Activated CD8-positive, alpha-beta T cell treated with anti-CD3 and anti-CD28 coated beads, Interleukin-2, amount 10 ng/mL, durations not matched to agents 7 days and 5 days (primary cell): ENCODE measurements around the gene DHX29. TPM values are rescaled to one million over a fixed set of nuclear protein-coding genes. Genes with fewer than 3 reads are reported as not detected.

Experiments
- ATAC-seq: fragments of 150-1000 bp; cut with Tn5 transposase; one replicate; pipeline ENCODE4 v1.10.0; 2021; ENCODE audit warnings: moderate library complexity
- CTCF ChIA-PET: fragments of 350-600 bp; sonication (Branson Sonifier 250); formaldehyde crosslinking; loops from one replicate; lab custom pipeline; 2021; ENCODE audit warnings: antibody characterized with exemption; lab: Charles Lee
- POLR2A ChIA-PET: fragments of 350-600 bp; sonication (Branson Sonifier 250); formaldehyde crosslinking; loops from one replicate; lab custom pipeline; 2021; ENCODE audit warnings: antibody characterized with exemption; lab: Charles Lee
- DNase-seq: peaks from one replicate; pipeline ENCODE4 v3.0.0-alpha.2; 2020
- H3K27ac Mint-ChIP-seq: one replicate; pipeline ENCODE4 v1.8.0; 2021; ENCODE audit warnings: mild to moderate bottlenecking, mixed read lengths
- H3K27me3 Mint-ChIP-seq: one replicate; pipeline ENCODE4 v1.8.0; 2021; ENCODE audit warnings: low read depth, mixed read lengths
- H3K36me3 Mint-ChIP-seq: one replicate; pipeline ENCODE4 v1.8.0; 2021; ENCODE audit warnings: low read depth, mixed read lengths
- H3K4me1 Mint-ChIP-seq: one replicate; pipeline ENCODE4 v1.8.0; 2021; ENCODE audit warnings: low read depth, mixed read lengths
- H3K4me3 Mint-ChIP-seq: one replicate; pipeline ENCODE4 v1.8.0; 2021; ENCODE audit warnings: mild to moderate bottlenecking, mixed read lengths
- H3K9me3 Mint-ChIP-seq: one replicate; pipeline ENCODE4 v1.8.0; 2022; ENCODE audit warnings: mixed read lengths; ENCODE audit not compliant: insufficient read depth
- total RNA-seq, 2 experiments: library from RNA; stranded (reverse); gene quantifications; one replicate each; pipeline ENCODE4 v1.2.3, GENCODE V29; 2021

Gene DHX29, protein sequence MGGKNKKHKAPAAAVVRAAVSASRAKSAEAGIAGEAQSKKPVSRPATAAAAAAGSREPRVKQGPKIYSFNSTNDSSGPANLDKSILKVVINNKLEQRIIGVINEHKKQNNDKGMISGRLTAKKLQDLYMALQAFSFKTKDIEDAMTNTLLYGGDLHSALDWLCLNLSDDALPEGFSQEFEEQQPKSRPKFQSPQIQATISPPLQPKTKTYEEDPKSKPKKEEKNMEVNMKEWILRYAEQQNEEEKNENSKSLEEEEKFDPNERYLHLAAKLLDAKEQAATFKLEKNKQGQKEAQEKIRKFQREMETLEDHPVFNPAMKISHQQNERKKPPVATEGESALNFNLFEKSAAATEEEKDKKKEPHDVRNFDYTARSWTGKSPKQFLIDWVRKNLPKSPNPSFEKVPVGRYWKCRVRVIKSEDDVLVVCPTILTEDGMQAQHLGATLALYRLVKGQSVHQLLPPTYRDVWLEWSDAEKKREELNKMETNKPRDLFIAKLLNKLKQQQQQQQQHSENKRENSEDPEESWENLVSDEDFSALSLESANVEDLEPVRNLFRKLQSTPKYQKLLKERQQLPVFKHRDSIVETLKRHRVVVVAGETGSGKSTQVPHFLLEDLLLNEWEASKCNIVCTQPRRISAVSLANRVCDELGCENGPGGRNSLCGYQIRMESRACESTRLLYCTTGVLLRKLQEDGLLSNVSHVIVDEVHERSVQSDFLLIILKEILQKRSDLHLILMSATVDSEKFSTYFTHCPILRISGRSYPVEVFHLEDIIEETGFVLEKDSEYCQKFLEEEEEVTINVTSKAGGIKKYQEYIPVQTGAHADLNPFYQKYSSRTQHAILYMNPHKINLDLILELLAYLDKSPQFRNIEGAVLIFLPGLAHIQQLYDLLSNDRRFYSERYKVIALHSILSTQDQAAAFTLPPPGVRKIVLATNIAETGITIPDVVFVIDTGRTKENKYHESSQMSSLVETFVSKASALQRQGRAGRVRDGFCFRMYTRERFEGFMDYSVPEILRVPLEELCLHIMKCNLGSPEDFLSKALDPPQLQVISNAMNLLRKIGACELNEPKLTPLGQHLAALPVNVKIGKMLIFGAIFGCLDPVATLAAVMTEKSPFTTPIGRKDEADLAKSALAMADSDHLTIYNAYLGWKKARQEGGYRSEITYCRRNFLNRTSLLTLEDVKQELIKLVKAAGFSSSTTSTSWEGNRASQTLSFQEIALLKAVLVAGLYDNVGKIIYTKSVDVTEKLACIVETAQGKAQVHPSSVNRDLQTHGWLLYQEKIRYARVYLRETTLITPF (N-terminal part only)
- 10 to 100 TPM; 16.7 to 19.9 TPM for total RNA-seq

GRCh38 chr5:55307383-55308253 lies at the start of gene DHX29, which contains the start of gene MTREX:
Gene DHX29 (minus strand): TSS chr5:55307694. CDS start chr5:55307573, 121 bp downstream.
Gene MTREX (plus strand): TSS chr5:55307989. CDS start chr5:55308014, 25 bp downstream.
- H3K27ac Mint-ChIP-seq: no peak within 1 kb of the TSS
- ATAC-seq: peak; percentile 98
- H3K9me3 Mint-ChIP-seq: peaks cover 4% of the 10 kb centered on the region
- POLR2A ChIA-PET: interaction anchor here (0.6 to 2.4 kb wide), 13 partner anchors 9 to 1624 kb away, joined by 3 to 9 read pairs (median 5); partner anchors contain the start of gene PLPP1
- peaks cover 24% of the 10 kb centered on the region for H3K36me3 Mint-ChIP-seq
- H3K27me3 Mint-ChIP-seq: no peaks in the 10 kb centered on the region
- CTCF ChIA-PET: interaction anchor here (0.8 to 2.7 kb wide), 11 partner anchors 11 to 394 kb away, joined by 3 to 9 read pairs (median 4); no protein-coding TSS in a partner anchor
- peak; percentile 93 for DNase-seq
- peaks cover 23% of the 10 kb centered on the region for H3K4me1 Mint-ChIP-seq
- no peak within 1 kb of the TSS for H3K4me3 Mint-ChIP-seq

DNA sequence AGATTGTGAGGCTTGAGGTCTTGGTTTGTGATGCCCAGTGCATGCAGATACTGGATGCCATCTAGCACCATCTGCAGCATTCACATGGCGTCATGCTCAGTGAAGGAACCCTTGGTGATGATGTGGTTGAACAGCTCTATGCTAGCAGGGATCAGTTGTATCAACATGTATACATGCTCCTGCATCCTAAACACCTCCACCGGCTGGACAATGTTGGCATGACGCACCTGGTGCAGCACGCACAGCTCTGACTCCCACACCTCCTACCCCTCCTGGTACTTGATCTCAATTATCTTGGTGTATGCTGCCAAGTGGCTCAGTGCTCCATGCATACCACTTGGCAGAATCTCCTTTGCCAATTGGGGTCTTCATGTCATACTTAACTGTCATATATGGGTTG lies 49.4 kb upstream of the DHX29 start:
- DNase-seq (no peak), ATAC-seq (peak; percentile 11)
- CTCF ChIA-PET: interaction anchor here (1.5 kb wide), 1 partner anchor 12 kb away, joined by 4 read pairs; no protein-coding TSS in a partner anchor
- Mint-ChIP-seq H3K27ac (no peak overlapping the region), H3K9me3 (no peaks in the 10 kb centered on the region), H3K36me3 (peaks cover 52% of the 10 kb centered on the region), H3K27me3 (no peaks in the 10 kb centered on the region), H3K4me3 (no peak overlapping the region), H3K4me1 (no peaks in the 10 kb centered on the region)
- POLR2A ChIA-PET: interaction anchor here (0.6 kb wide), 1 partner anchor 1017 kb away, joined by 3 read pairs; no protein-coding TSS in a partner anchor

DNA sequence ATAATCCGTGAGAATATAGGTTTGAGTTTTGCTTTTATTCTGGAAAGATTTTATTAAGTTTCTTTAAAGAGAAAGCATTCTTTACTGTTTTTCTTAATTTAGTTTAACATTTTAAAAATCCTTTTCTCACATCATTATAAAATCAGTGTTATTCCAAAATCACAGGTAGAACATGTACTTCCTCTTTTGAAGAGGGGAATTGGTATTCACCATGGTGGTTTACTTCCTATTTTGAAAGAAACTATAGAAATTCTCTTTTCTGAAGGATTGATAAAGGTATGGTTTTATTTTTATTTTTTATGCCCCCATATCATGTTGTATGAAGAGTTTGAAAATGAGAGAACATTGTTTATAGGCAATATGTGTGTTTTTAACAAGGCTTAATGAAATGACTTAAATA lies 43.3 kb upstream of the DHX29 start:
- H3K4me3 Mint-ChIP-seq: no peak overlapping the region
- no peak overlapping the region for H3K27ac Mint-ChIP-seq
- ChIA-PET CTCF (no interaction called here), POLR2A (no interaction called here)
- no peaks in the 10 kb centered on the region for H3K4me1 Mint-ChIP-seq
- H3K27me3 Mint-ChIP-seq: no peaks in the 10 kb centered on the region
- no peaks in the 10 kb centered on the region for H3K9me3 Mint-ChIP-seq
- peaks cover 65% of the 10 kb centered on the region for H3K36me3 Mint-ChIP-seq
- ATAC-seq: no peak
- DNase-seq: no peak

GRCh38 chr5:55347786-55348185 lies 40.3 kb upstream of the DHX29 start:
- H3K27me3 Mint-ChIP-seq: no peaks in the 10 kb centered on the region
- no peaks in the 10 kb centered on the region for H3K9me3 Mint-ChIP-seq
- DNase-seq (no peak), ATAC-seq (no peak)
- ChIA-PET POLR2A (no interaction called here), CTCF (no interaction called here)
- no peak overlapping the region for H3K4me3 Mint-ChIP-seq
- H3K4me1 Mint-ChIP-seq: peaks cover 2% of the 10 kb centered on the region
- H3K27ac Mint-ChIP-seq: no peak overlapping the region
- H3K36me3 Mint-ChIP-seq: peaks cover 67% of the 10 kb centered on the region

GRCh38 chr5:55345327-55345726 lies 37.8 kb upstream of the DHX29 start:
- peaks cover 56% of the 10 kb centered on the region for H3K36me3 Mint-ChIP-seq
- H3K9me3 Mint-ChIP-seq: no peaks in the 10 kb centered on the region
- ATAC-seq (no peak), DNase-seq (no peak)
- H3K27me3 Mint-ChIP-seq: no peaks in the 10 kb centered on the region
- H3K4me3 Mint-ChIP-seq: no peak overlapping the region
- H3K27ac Mint-ChIP-seq: no peak overlapping the region
- peaks cover 2% of the 10 kb centered on the region for H3K4me1 Mint-ChIP-seq
- CTCF ChIA-PET: interaction anchor here (0.6 to 1.2 kb wide), 2 partner anchors 15 to 296 kb away, joined by 3 read pairs; no protein-coding TSS in a partner anchor
- POLR2A ChIA-PET: no interaction called here

DNA sequence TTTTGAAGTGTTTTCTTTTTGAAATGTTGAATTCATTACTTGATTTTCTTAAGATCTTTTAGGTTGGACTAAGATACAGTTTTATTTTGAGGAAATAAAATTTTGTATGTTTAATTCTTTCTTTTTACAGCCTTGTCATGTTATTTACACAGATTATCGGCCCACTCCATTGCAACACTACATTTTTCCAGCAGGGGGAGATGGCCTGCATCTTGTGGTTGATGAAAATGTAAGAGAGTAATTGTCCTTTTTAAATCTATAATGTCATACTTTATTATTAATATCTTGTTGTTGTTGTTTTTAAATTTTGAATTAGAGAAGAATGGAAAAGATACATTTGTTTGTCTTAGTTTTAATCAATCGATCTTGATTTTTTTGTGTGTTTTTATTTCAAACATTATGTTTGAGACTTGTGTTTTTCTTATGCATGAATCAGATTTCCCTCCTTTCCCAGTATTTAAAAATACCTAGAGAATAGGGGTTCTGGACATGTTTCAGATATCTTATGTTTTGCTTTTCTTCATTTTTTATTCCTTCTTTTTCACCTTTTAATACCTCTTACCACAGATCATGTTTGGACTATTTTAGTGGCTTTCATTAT lies 37.0 kb upstream of the DHX29 start:
- CTCF ChIA-PET: interaction anchor here (1.0 to 2.6 kb wide), 4 partner anchors 26 to 348 kb away, joined by 3 to 23 read pairs (median 4); no protein-coding TSS in a partner anchor
- POLR2A ChIA-PET: no interaction called here
- H3K4me1 Mint-ChIP-seq: peaks cover 2% of the 10 kb centered on the region
- no peak for ATAC-seq
- H3K27me3 Mint-ChIP-seq: no peaks in the 10 kb centered on the region
- peak; percentile 78 for DNase-seq
- no peak overlapping the region for H3K27ac Mint-ChIP-seq
- H3K9me3 Mint-ChIP-seq: no peaks in the 10 kb centered on the region
- no peak overlapping the region for H3K4me3 Mint-ChIP-seq
- H3K36me3 Mint-ChIP-seq: peaks cover 50% of the 10 kb centered on the region

- Mint-ChIP-seq H3K27me3 (no peaks in the 10 kb centered on the region), H3K27ac (no peak overlapping the region), H3K4me3 (no peak overlapping the region), H3K36me3 (peaks cover 50% of the 10 kb centered on the region), H3K9me3 (no peaks in the 10 kb centered on the region), H3K4me1 (peaks cover 7% of the 10 kb centered on the region)
- DNase-seq (no peak), ATAC-seq (no peak)
- ChIA-PET POLR2A (no interaction called here), CTCF (interaction anchor here (0.8 to 2.6 kb wide), 10 partner anchors 16 to 368 kb away, joined by 3 to 23 read pairs (median 4); no protein-coding TSS in a partner anchor)
These were observed 36.1 kb upstream of the DHX29 start for GRCh38 chr5:55343609-55344008.

GRCh38 chr5:55343107-55343506 lies 35.6 kb upstream of the DHX29 start:
- DNase-seq (no peak), ATAC-seq (no peak)
- ChIA-PET CTCF (interaction anchor here (0.8 to 2.6 kb wide), 10 partner anchors 16 to 368 kb away, joined by 3 to 23 read pairs (median 4); no protein-coding TSS in a partner anchor), POLR2A (interaction anchor here (1.4 kb wide), 1 partner anchor 35 kb away, joined by 7 read pairs; the partner anchor contains the start of genes DHX29 and MTREX)
- Mint-ChIP-seq H3K4me3 (no peak overlapping the region), H3K36me3 (peaks cover 49% of the 10 kb centered on the region), H3K27me3 (no peaks in the 10 kb centered on the region), H3K9me3 (no peaks in the 10 kb centered on the region), H3K4me1 (peaks cover 12% of the 10 kb centered on the region), H3K27ac (no peak overlapping the region)

DNA sequence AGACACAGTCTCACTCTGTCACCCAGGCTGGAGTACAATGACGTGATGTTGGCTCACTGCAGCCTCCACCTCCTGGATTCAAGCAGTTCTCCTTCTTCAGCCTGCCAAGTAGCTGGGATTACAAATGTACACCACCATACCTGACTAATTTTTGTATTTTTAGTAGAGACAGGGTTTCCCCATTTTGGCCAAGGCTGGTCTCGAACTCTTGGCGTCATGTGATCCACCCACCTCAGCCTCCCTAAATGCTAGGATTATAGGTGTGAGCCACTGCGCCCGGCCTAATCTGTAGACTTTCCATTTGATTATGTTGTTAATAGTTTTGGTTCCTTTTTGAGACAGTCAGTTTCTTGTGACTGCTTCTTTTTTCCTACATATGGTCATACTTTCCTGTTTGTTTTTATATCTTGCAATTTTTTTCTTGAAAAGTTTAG lies 31.3 kb upstream of the DHX29 start:
- no peaks in the 10 kb centered on the region for H3K9me3 Mint-ChIP-seq
- H3K4me3 Mint-ChIP-seq: no peak overlapping the region
- POLR2A ChIA-PET: no interaction called here
- H3K4me1 Mint-ChIP-seq: peaks cover 15% of the 10 kb centered on the region
- no peaks in the 10 kb centered on the region for H3K27me3 Mint-ChIP-seq
- CTCF ChIA-PET: interaction anchor here (0.7 kb wide), 1 partner anchor 64 kb away, joined by 3 read pairs; no protein-coding TSS in a partner anchor
- ATAC-seq (no peak), DNase-seq (no peak)
- peaks cover 23% of the 10 kb centered on the region for H3K36me3 Mint-ChIP-seq
- peak overlapping the region; percentile 30 for H3K27ac Mint-ChIP-seq
